ENCODE results near the gene UCP2.

Gene UCP2

GRCh38 chr11:74022546-74022945 is 39.9 kb upstream of the UCP2 start:
- no peaks in the 10 kb centered on the region for H3K4me1 ChIP-seq
- no peaks in the 10 kb centered on the region for H3K27me3 ChIP-seq
- TF ChIP-seq CTCF (IDR thresholded peaks at IDR 0.05; ENCODE audit: low read depth, low read length), result no peak
- H3K4me3 ChIP-seq (ENCODE audit: low read depth, low read length), result no peak overlapping the region
- no peak for DNase-seq
- H3K36me3 ChIP-seq, result peaks cover 7% of the 10 kb centered on the region
- no peaks in the 10 kb centered on the region for H3K9me3 ChIP-seq

- Histone ChIP-seq H3K27me3 (no peaks in the 10 kb centered on the region), H3K36me3 (peaks cover 7% of the 10 kb centered on the region), H3K9me3 (no peaks in the 10 kb centered on the region), H3K4me3 (ENCODE audit: low read depth, low read length) (no peak overlapping the region), H3K4me1 (no peaks in the 10 kb centered on the region)
- DNase-seq, result no peak
- no peak for TF ChIP-seq CTCF (IDR thresholded peaks at IDR 0.05; ENCODE audit: low read depth, low read length)
Observed at GRCh38 chr11:74021998-74022397, 39.4 kb upstream of the UCP2 start.

- Histone ChIP-seq H3K4me3 (ENCODE audit: low read depth, low read length) (no peak overlapping the region), H3K27me3 (no peaks in the 10 kb centered on the region), H3K4me1 (no peaks in the 10 kb centered on the region), H3K9me3 (no peaks in the 10 kb centered on the region), H3K36me3 (peaks cover 16% of the 10 kb centered on the region)
- no peak for TF ChIP-seq CTCF (IDR thresholded peaks at IDR 0.05; ENCODE audit: low read depth, low read length)
- no peak for DNase-seq
Observed at GRCh38 chr11:74020539-74020938, 37.9 kb upstream of the UCP2 start.

DNA sequence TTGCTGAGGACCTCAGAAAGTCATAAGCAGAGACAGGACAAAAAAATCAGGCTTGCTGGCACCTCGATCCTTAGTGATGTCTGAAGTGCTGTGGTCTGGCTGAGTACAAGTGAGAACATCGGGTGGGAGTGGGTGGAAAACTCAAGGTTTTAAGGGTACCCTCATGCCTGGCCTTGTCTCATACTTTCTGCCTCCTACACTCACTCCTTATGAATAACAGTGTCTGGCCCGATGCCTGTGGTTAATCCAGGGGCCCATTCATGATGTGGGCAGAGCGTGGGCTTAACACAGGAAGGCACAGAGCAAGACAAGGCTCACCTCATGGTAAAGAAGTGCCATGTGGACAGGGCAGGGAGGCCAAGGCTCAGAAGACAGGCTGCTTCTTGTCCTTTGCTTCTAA is 37.2 kb upstream of the UCP2 start:
- Histone ChIP-seq H3K4me1 (no peaks in the 10 kb centered on the region), H3K9me3 (no peaks in the 10 kb centered on the region), H3K27me3 (no peaks in the 10 kb centered on the region), H3K36me3 (peaks cover 16% of the 10 kb centered on the region), H3K4me3 (ENCODE audit: low read depth, low read length) (no peak overlapping the region)
- no peak for TF ChIP-seq CTCF (IDR thresholded peaks at IDR 0.05; ENCODE audit: low read depth, low read length)
- DNase-seq, result no peak

DNA sequence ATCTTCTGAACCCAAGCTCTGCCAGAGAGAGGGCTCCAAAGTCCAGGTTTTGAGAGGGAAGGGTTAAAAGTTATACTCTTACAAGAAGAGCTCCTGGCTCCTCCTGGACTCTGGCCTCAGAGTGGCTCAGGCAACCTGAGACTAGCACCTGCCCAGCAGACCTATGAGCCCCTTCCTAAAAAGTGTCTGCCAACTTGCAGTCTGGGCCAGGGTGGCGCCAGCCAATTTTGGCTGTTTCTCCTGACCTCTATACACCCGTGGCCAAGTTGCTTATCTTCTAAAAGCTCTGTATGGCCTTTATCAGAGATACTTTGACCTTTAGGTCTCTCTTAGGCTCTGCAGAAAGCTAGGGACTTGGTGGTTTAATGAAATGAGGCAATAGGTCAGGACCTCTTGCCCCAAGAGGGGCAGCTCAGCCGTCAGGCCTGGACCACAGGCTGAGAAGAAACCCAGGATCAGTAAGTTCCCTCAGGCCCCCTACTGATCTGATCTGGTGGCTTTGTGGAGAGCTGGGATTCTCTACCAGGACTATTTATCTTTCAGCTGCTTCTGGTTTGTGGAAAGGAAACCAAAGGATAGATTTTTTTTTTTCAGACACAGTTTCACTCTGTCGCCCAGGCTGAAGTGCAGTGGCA is 36.6 kb upstream of the UCP2 start:
- Histone ChIP-seq H3K9me3 (no peaks in the 10 kb centered on the region), H3K4me3 (ENCODE audit: low read depth, low read length) (no peak overlapping the region), H3K36me3 (peaks cover 16% of the 10 kb centered on the region), H3K4me1 (no peaks in the 10 kb centered on the region), H3K27me3 (no peaks in the 10 kb centered on the region)
- no peak for DNase-seq
- no peak for TF ChIP-seq CTCF (IDR thresholded peaks at IDR 0.05; ENCODE audit: low read depth, low read length)

DNA sequence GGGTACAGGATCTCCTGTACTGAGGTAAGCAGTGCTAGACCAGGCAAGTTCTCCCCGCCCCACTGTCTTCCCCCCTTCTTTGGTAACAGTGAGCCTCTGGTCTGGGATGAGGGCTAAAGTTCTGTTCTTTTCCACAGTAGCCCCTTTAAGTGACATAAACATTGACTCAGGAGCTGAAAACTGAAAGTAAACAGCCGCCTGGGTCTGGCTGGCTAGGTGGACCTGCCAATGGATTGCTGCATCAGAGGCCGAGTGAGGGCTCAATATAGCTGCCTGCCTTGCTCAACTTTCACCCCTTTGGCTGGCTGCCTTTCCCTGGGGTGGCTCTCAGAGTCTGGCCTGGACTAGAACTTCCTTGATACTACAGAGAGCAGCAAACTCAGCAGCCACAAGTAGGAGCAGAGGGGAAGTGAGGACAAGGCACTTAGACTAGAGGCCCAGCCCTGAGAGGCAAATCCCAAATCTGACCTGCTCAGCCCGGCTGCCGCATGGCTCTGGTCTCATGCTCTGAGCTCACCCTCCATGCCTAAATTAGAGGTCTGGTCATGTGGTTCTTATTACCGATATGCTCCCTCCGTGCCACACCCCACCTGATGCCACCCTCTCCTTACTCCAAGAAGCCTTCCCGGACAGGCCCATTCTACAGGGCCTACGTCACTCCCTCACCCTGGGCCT is 35.8 kb upstream of the UCP2 start:
- H3K36me3 ChIP-seq, result peaks cover 16% of the 10 kb centered on the region
- H3K27me3 ChIP-seq, result no peaks in the 10 kb centered on the region
- no peaks in the 10 kb centered on the region for H3K9me3 ChIP-seq
- no peak for TF ChIP-seq CTCF (IDR thresholded peaks at IDR 0.05; ENCODE audit: low read depth, low read length)
- H3K4me1 ChIP-seq, result no peaks in the 10 kb centered on the region
- H3K4me3 ChIP-seq (ENCODE audit: low read depth, low read length), result no peak overlapping the region
- no peak for DNase-seq

Measured in BE2C (cell line).